SU-DHL-6 (cell line): Measurements from ENCODE around the gene MYLK.

Source experiments
- H2AFZ ChIP-seq: fragments of 200-600 bp; sonication (generic); 2 replicates; pipeline ENCODE4 v1.6.1; 2014; ENCODE audit warnings: low read depth, mild to moderate bottlenecking, moderate library complexity, mixed read lengths, antibody characterized with exemption, low read length; ENCODE audit not compliant: severe bottlenecking
- H3F3A ChIP-seq: fragments of 200-600 bp; shearing (Covaris generic); 2 replicates; pipeline ENCODE4 v1.6.0; 2016; ENCODE audit warnings: antibody characterized with exemption, mild to moderate bottlenecking; ENCODE audit not compliant: insufficient read depth
- H3K27ac ChIP-seq: fragments of 200-600 bp; sonication (generic); 2 replicates; pipeline ENCODE4 v1.5.1; 2016; ENCODE audit warnings: low read depth, mild to moderate bottlenecking, low read length, moderate library complexity, mixed read lengths
- H3K27me3 ChIP-seq: fragments of 200-600 bp; sonication (generic), shearing (Covaris generic); 2 replicates; pipeline ENCODE4 v1.6.0; 2014; ENCODE audit warnings: mild to moderate bottlenecking, low read length
- H3K36me3 ChIP-seq: fragments of 200-600 bp; sonication (generic); 2 replicates; pipeline ENCODE4 v1.6.1; 2014; ENCODE audit warnings: mild to moderate bottlenecking, low read length, mixed read lengths
- H3K4me2 ChIP-seq: fragments of 300-600, 200-600 bp; shearing (Covaris generic), sonication (generic); 2 replicates; pipeline ENCODE4 v1.6.0; 2014; ENCODE audit warnings: low read length, low read depth, mild to moderate bottlenecking; ENCODE audit not compliant: poor library complexity, severe bottlenecking
- H3K4me3 ChIP-seq: fragments of 200-600 bp; sonication (generic); 2 replicates; pipeline ENCODE4 v1.5.1; 2014; ENCODE audit warnings: antibody characterized with exemption, low read length, mild to moderate bottlenecking, mixed read lengths; ENCODE audit not compliant: insufficient read depth, poor library complexity, severe bottlenecking
- H3K79me2 ChIP-seq: fragments of 200-600 bp; sonication (generic); 2 replicates; pipeline ENCODE4 v1.6.1; 2014; ENCODE audit warnings: mild to moderate bottlenecking, low read length, moderate library complexity; ENCODE audit not compliant: insufficient read depth
- H3K9ac ChIP-seq: fragments of 200-600 bp; sonication (generic); 2 replicates; pipeline ENCODE4 v1.7.0; 2014; ENCODE audit warnings: mild to moderate bottlenecking, low read length
- H3K9me2 ChIP-seq: fragments of 200-600 bp; sonication (generic); replicated peaks from 2 replicates; pipeline ENCODE4 v1.6.1; 2014; ENCODE audit warnings: low read length; ENCODE audit not compliant: insufficient read depth
- H3K9me3 ChIP-seq: fragments of 200-600 bp; sonication (generic); 2 replicates; pipeline ENCODE4 v1.6.1; 2014; ENCODE audit warnings: low read length, mixed read lengths; ENCODE audit not compliant: insufficient read depth
- H4K20me1 ChIP-seq: fragments of 200-600 bp; sonication (generic); 2 replicates; pipeline ENCODE4 v1.6.1; 2014; ENCODE audit warnings: low read depth, mild to moderate bottlenecking, antibody characterized with exemption, low read length, moderate library complexity, mixed read lengths
- EZH2phosphoT487 ChIP-seq: fragments of 200-600 bp; sonication (generic), shearing (Covaris generic); conservative IDR thresholded peaks from 2 replicates; pipeline ENCODE4 v1.6.1; 2018; ENCODE audit warnings: mild to moderate bottlenecking, antibody characterized with exemption, low read length, moderate library complexity, mixed read lengths
- TF ChIP-seq, protein P1 (sequence below): fragments of 200-600 bp; sonication (generic); IDR thresholded peaks from one replicate; pipeline ENCODE4 v1.5.1; 2017; ENCODE audit warnings: antibody characterized with exemption, mild to moderate bottlenecking, low read length, moderate library complexity; ENCODE audit not compliant: insufficient read depth, poor library complexity, severe bottlenecking

MYLK gene

DNA sequence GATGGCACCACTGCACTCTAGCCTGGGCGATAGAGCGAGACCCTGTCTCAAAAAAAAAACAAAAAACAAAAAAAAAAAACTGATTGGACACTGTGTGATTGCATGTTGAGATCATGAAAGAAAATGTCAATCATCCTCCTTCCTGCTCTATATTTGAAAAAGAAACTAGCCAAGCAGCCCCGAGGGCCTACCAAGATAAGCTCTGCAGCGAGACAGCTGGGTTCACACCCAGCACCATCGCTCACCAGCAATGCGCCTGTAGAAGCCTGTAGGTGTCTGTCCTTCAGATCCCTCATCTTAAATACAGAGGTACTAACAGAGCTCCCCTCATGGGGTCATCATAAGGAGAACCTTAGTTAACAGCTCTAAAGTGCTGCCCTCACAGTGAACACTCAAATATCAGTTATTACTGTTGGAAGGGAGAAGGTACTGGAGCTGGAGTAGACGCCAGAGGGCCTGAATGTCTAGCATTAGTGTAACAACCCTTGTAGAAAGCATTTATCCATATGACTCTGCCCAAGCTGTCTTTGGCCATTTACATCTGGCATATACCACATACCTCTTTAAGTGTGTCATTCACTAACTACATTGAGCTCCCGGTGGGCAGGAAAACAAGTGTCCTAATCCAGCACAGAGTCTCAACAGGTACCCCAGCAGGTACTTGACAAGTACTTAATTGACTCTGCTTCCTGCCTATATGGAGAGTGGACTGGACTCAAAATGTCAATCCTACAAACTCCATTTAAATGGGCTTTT lies 22.9 kb downstream of the MYLK start:
- no peaks in the 10 kb centered on the region for H3F3A ChIP-seq
- no peaks in the 10 kb centered on the region for H3K36me3 ChIP-seq
- H3K4me2 ChIP-seq = no peak overlapping the region
- TF ChIP-seq, protein P1, sequence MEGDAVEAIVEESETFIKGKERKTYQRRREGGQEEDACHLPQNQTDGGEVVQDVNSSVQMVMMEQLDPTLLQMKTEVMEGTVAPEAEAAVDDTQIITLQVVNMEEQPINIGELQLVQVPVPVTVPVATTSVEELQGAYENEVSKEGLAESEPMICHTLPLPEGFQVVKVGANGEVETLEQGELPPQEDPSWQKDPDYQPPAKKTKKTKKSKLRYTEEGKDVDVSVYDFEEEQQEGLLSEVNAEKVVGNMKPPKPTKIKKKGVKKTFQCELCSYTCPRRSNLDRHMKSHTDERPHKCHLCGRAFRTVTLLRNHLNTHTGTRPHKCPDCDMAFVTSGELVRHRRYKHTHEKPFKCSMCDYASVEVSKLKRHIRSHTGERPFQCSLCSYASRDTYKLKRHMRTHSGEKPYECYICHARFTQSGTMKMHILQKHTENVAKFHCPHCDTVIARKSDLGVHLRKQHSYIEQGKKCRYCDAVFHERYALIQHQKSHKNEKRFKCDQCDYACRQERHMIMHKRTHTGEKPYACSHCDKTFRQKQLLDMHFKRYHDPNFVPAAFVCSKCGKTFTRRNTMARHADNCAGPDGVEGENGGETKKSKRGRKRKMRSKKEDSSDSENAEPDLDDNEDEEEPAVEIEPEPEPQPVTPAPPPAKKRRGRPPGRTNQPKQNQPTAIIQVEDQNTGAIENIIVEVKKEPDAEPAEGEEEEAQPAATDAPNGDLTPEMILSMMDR = no peak
- no peak for TF ChIP-seq EZH2phosphoT487
- no peaks in the 10 kb centered on the region for H4K20me1 ChIP-seq
- H3K9me2 ChIP-seq = no peaks in the 10 kb centered on the region
- no peaks in the 10 kb centered on the region for H3K79me2 ChIP-seq
- no peak overlapping the region for H3K9ac ChIP-seq
- H2AFZ ChIP-seq = no peak overlapping the region
- H3K9me3 ChIP-seq = no peaks in the 10 kb centered on the region
- H3K27me3 ChIP-seq = no peaks in the 10 kb centered on the region
- H3K27ac ChIP-seq = no peak overlapping the region
- H3K4me3 ChIP-seq = no peak overlapping the region

DNA sequence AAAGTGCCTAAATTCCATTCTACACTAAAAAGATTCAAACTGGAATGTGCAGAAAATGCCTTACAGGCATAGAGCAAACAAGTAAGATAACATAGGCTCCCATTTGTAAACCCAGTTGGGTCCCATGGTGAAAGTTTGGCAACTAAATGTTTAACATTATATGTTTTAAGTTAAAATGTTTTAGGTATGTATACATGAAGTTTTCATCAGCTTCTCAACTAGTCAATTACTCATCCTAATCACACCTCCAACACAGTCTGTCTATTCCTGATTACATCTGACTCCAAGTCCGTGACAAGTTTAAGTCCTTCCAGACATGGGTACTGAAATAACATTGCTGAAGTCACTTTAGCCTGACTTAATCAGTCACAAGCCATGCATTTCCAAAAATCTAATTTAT lies 25.0 kb downstream of the MYLK start:
- Histone ChIP-seq H3K4me3 (no peak overlapping the region), H4K20me1 (no peaks in the 10 kb centered on the region), H3F3A (no peaks in the 10 kb centered on the region), H2AFZ (no peak overlapping the region), H3K9me3 (no peaks in the 10 kb centered on the region), H3K9me2 (no peaks in the 10 kb centered on the region), H3K4me2 (no peak overlapping the region), H3K27me3 (no peaks in the 10 kb centered on the region), H3K9ac (no peak overlapping the region), H3K79me2 (no peaks in the 10 kb centered on the region), H3K27ac (no peak overlapping the region), H3K36me3 (no peaks in the 10 kb centered on the region)
- TF ChIP-seq, protein P1 = no peak
- no peak for TF ChIP-seq EZH2phosphoT487

DNA sequence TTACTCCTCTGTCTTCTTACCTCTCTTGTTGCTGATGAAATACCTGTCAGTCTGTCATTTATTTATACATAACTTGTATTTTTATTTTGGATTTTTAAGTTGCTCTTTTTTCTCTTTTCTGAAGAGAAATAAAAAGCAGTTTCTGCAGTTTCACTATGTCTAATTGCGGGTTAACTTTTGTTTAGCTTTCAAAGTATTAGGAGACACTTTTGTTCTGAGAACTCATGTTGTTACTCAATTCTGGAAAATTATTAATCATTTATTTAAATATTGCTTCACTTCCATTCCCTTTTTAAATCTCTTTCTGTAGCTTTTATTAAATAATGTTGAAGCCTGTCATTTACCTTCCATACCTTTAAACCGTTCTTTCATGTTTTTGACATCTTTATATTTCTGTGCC lies 29.2 kb downstream of the MYLK start:
- H3K4me3 ChIP-seq = no peak overlapping the region
- H3K9me2 ChIP-seq = no peaks in the 10 kb centered on the region; the same call in 1 of the 2 replicates
- H3F3A ChIP-seq = no peaks in the 10 kb centered on the region
- no peaks in the 10 kb centered on the region; the same call in 1 of the 2 replicates for H3K9me3 ChIP-seq
- no peak for TF ChIP-seq EZH2phosphoT487
- TF ChIP-seq, protein P1 = no peak
- no peaks in the 10 kb centered on the region for H3K79me2 ChIP-seq
- H3K27ac ChIP-seq = no peak overlapping the region
- no peak overlapping the region for H3K4me2 ChIP-seq
- H3K27me3 ChIP-seq = no peaks in the 10 kb centered on the region
- no peak overlapping the region for H3K9ac ChIP-seq
- no peak overlapping the region for H2AFZ ChIP-seq
- no peaks in the 10 kb centered on the region for H3K36me3 ChIP-seq
- H4K20me1 ChIP-seq = no peaks in the 10 kb centered on the region
